ENCODE results near the gene PDIK1L. TPM values are rescaled to one million over a fixed set of nuclear protein-coding genes. Genes with fewer than 3 reads are reported as not detected.
"Not testable (repeated sequence)": the region's sequence is repeated elsewhere in the genome, so short reads cannot be mapped to it uniquely, and the experiment has no call there.

The PDIK1L gene
- total RNA-seq, 2 donors from 2014 or later, result 10.5 TPM

- DNase-seq (ENCODE audit: low spot score), result peak; percentile 55
- H3K4me1 ChIP-seq (replicated peaks), result no peaks in the 10 kb centered on the region
- H3K27ac ChIP-seq, result no peak overlapping the region
- 26% methylated on average over 2 of the region's 2 CpGs for WGBS
- intact Hi-C loops (cut with DNase I), result no loop called here
- H3K36me3 ChIP-seq, result no peaks in the 10 kb centered on the region
- H3K27me3 ChIP-seq (replicated peaks; ENCODE audit: insufficient read depth), result peaks cover 2% of the 10 kb centered on the region
- no peaks in the 10 kb centered on the region for H3K9me3 ChIP-seq
- TF ChIP-seq POLR2AphosphoS5 (IDR thresholded peaks at IDR 0.05) (peak; percentile 71), CTCF (IDR thresholded peaks at IDR 0.05) (no peak), POLR2A (IDR thresholded peaks at IDR 0.05) (no peak)
- no peak overlapping the region for H3K4me3 ChIP-seq
Measured at GRCh38 chr1:26084091-26084561, 27.5 kb upstream of the PDIK1L start.

GRCh38 chr1:26084844-26085243 is 26.8 kb upstream of the PDIK1L start:
- WGBS, result 95% methylated on average over 2 of the region's 2 CpGs

GRCh38 chr1:26089125-26089524 is 22.5 kb upstream of the PDIK1L start:
- H3K4me1 ChIP-seq (replicated peaks), result no peaks in the 10 kb centered on the region
- WGBS, result 93% methylated on average over 3 of the region's 3 CpGs
- no peak for DNase-seq (ENCODE audit: low spot score)
- no peaks in the 10 kb centered on the region for H3K36me3 ChIP-seq
- intact Hi-C loops (cut with DNase I), result no loop called here
- H3K9me3 ChIP-seq, result no peaks in the 10 kb centered on the region
- H3K4me3 ChIP-seq, result no peak overlapping the region
- peaks cover 2% of the 10 kb centered on the region for H3K27me3 ChIP-seq (replicated peaks; ENCODE audit: insufficient read depth)
- TF ChIP-seq POLR2A (IDR thresholded peaks at IDR 0.05), result no peak
- TF ChIP-seq CTCF (IDR thresholded peaks at IDR 0.05), result no peak
- H3K27ac ChIP-seq, result no peak overlapping the region

More at GRCh38 chr1:26084844-26085243, 26.8 kb upstream of the PDIK1L start:
- DNase-seq (ENCODE audit: low spot score), result no peak
- TF ChIP-seq POLR2AphosphoS5 (IDR thresholded peaks at IDR 0.05) (no peak), POLR2A (IDR thresholded peaks at IDR 0.05) (no peak), CTCF (IDR thresholded peaks at IDR 0.05) (no peak)
- Histone ChIP-seq H3K4me1 (replicated peaks) (no peaks in the 10 kb centered on the region), H3K36me3 (no peaks in the 10 kb centered on the region), H3K9me3 (no peaks in the 10 kb centered on the region), H3K27ac (no peak overlapping the region), H3K4me3 (no peak overlapping the region), H3K27me3 (replicated peaks; ENCODE audit: insufficient read depth) (peaks cover 2% of the 10 kb centered on the region)
- intact Hi-C loops (cut with DNase I), result no loop called here

GRCh38 chr1:26090893-26091292 is 20.7 kb upstream of the PDIK1L start:
- DNase-seq (ENCODE audit: low spot score), result no peak
- Histone ChIP-seq H3K4me3 (no peak overlapping the region), H3K36me3 (no peaks in the 10 kb centered on the region), H3K27ac (no peak overlapping the region), H3K4me1 (replicated peaks) (no peaks in the 10 kb centered on the region), H3K9me3 (no peaks in the 10 kb centered on the region), H3K27me3 (replicated peaks; ENCODE audit: insufficient read depth) (no peaks in the 10 kb centered on the region)
- TF ChIP-seq POLR2AphosphoS5 (IDR thresholded peaks at IDR 0.05) (no peak), CTCF (IDR thresholded peaks at IDR 0.05) (no peak), POLR2A (IDR thresholded peaks at IDR 0.05) (no peak)
- intact Hi-C loops (cut with DNase I), result no loop called here
- 93% methylated on average over 3 of the region's 3 CpGs for WGBS

GRCh38 chr1:26092422-26092821 is 19.2 kb upstream of the PDIK1L start:
- DNase-seq (ENCODE audit: low spot score), result no peak
- 68% methylated on average over 7 of the region's 7 CpGs for WGBS
- Histone ChIP-seq H3K9me3 (no peaks in the 10 kb centered on the region), H3K4me1 (replicated peaks) (no peaks in the 10 kb centered on the region), H3K27me3 (replicated peaks; ENCODE audit: insufficient read depth) (no peaks in the 10 kb centered on the region), H3K36me3 (no peaks in the 10 kb centered on the region), H3K4me3 (no peak overlapping the region), H3K27ac (no peak overlapping the region)
- intact Hi-C loops (cut with DNase I), result no loop called here
- TF ChIP-seq CTCF (IDR thresholded peaks at IDR 0.05), result no peak
- no peak for TF ChIP-seq POLR2AphosphoS5 (IDR thresholded peaks at IDR 0.05)
- no peak for TF ChIP-seq POLR2A (IDR thresholded peaks at IDR 0.05)

- H3K27me3 ChIP-seq (replicated peaks; ENCODE audit: insufficient read depth); intact Hi-C loops (cut with DNase I); H3K4me3 ChIP-seq; DNase-seq (ENCODE audit: low spot score); H3K27ac ChIP-seq; H3K9me3 ChIP-seq; H3K36me3 ChIP-seq; H3K4me1 ChIP-seq (replicated peaks): not testable (repeated sequence)
- 12% methylated on average over 6 of the region's 6 CpGs for WGBS
Measured at GRCh38 chr1:26093569-26093968, 18.1 kb upstream of the PDIK1L start.
